Central memory CD4-positive, alpha-beta T cell (primary cell): ENCODE data around the gene PUS3.

Experiments
- DNase-seq: peaks from one replicate; pipeline ENCODE4 v3.0.0; 2022

PUS3 gene

GRCh38 chr11:125941619-125942611, 38.9 kb upstream of the PUS3 start:
- DNase-seq, result peak; percentile 27

- no peak for DNase-seq
These were observed 38.2 kb upstream of the PUS3 start for GRCh38 chr11:125941267-125941618.

- DNase-seq, result no peak
These were observed 37.1 kb upstream of the PUS3 start for GRCh38 chr11:125940145-125940544.

- no peak for DNase-seq
These were observed 36.1 kb upstream of the PUS3 start for GRCh38 chr11:125939081-125939521.

- no peak for DNase-seq
These were observed 35.4 kb upstream of the PUS3 start for GRCh38 chr11:125938418-125938817.

GRCh38 chr11:125935618-125936199, 32.7 kb upstream of the PUS3 start:
- no peak for DNase-seq

- no peak for DNase-seq
These were observed 32.0 kb upstream of the PUS3 start for GRCh38 chr11:125935056-125935455.

- DNase-seq, result no peak
These were observed 31.5 kb upstream of the PUS3 start for GRCh38 chr11:125934473-125934872.

- no peak for DNase-seq
These were observed 30.2 kb upstream of the PUS3 start for GRCh38 chr11:125933030-125933813.

- DNase-seq, result no peak
These were observed 29.3 kb upstream of the PUS3 start for GRCh38 chr11:125932301-125932700.

- no peak for DNase-seq
These were observed 28.7 kb upstream of the PUS3 start for GRCh38 chr11:125931668-125932067.

GRCh38 chr11:125931116-125931515, 28.1 kb upstream of the PUS3 start:
- DNase-seq, result no peak

- DNase-seq, result no peak
These were observed 27.1 kb upstream of the PUS3 start for GRCh38 chr11:125930076-125930450.

GRCh38 chr11:125929445-125930075, 26.6 kb upstream of the PUS3 start:
- DNase-seq, result no peak

- no peak for DNase-seq
These were observed 23.7 kb upstream of the PUS3 start for GRCh38 chr11:125926682-125927081.

GRCh38 chr11:125925804-125926203, 22.8 kb upstream of the PUS3 start:
- DNase-seq, result no peak

GRCh38 chr11:125925247-125925740, 22.3 kb upstream of the PUS3 start:
- DNase-seq, result no peak

GRCh38 chr11:125924384-125925007, 21.5 kb upstream of the PUS3 start:
- DNase-seq, result no peak

GRCh38 chr11:125923633-125924032, 20.6 kb upstream of the PUS3 start:
- DNase-seq, result no peak

GRCh38 chr11:125923012-125923579, 20.1 kb upstream of the PUS3 start:
- DNase-seq, result peak; percentile 39

- no peak for DNase-seq
These were observed 19.1 kb upstream of the PUS3 start for GRCh38 chr11:125922156-125922555.

- DNase-seq, result no peak
These were observed 18.0 kb upstream of the PUS3 start for GRCh38 chr11:125921042-125921441.
